LNCaP clone FGC (cell line): ENCODE measurements around the gene HDAC9.

ENCODE experiments used
- DNase-seq: peaks from one replicate; pipeline ENCODE4 v3.0.0-alpha.2; 2011; ENCODE audit warnings: low read depth
- H3K4me3 ChIP-seq: 2 replicates; pipeline ENCODE4 v1.5.1; 2011; ENCODE audit warnings: mild to moderate bottlenecking, low read depth, low read length, control low read depth
- TF ChIP-seq, protein P1 (sequence below): IDR thresholded peaks from 2 replicates; pipeline ENCODE4 v1.5.1; 2012; ENCODE audit warnings: mild to moderate bottlenecking; ENCODE audit not compliant: control insufficient read depth, insufficient read depth; ENCODE audit errors: extremely low read depth

The HDAC9 gene

DNA sequence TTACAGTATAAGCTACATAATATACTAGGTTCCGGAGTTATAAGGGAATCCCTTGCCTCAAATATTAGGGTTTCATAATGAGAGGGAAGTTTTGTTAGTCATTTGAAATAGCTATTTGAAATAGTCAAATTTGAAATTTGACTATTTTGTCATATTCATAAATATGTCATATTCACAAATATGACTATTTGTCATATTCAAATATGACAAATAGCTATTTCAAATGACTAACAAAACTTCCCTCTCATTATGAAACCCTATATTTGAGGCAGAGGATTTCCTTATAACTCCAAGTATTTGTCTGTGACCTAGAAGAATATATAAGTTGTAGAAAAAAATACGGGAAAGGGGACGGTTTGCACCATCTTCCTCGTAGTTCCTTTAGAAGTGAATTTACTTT lies 76.6 kb downstream of the HDAC9 start:
- no peak overlapping the region for H3K4me3 ChIP-seq
- DNase-seq, result no peak
- TF ChIP-seq, protein P1, sequence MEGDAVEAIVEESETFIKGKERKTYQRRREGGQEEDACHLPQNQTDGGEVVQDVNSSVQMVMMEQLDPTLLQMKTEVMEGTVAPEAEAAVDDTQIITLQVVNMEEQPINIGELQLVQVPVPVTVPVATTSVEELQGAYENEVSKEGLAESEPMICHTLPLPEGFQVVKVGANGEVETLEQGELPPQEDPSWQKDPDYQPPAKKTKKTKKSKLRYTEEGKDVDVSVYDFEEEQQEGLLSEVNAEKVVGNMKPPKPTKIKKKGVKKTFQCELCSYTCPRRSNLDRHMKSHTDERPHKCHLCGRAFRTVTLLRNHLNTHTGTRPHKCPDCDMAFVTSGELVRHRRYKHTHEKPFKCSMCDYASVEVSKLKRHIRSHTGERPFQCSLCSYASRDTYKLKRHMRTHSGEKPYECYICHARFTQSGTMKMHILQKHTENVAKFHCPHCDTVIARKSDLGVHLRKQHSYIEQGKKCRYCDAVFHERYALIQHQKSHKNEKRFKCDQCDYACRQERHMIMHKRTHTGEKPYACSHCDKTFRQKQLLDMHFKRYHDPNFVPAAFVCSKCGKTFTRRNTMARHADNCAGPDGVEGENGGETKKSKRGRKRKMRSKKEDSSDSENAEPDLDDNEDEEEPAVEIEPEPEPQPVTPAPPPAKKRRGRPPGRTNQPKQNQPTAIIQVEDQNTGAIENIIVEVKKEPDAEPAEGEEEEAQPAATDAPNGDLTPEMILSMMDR, result no peak

DNA sequence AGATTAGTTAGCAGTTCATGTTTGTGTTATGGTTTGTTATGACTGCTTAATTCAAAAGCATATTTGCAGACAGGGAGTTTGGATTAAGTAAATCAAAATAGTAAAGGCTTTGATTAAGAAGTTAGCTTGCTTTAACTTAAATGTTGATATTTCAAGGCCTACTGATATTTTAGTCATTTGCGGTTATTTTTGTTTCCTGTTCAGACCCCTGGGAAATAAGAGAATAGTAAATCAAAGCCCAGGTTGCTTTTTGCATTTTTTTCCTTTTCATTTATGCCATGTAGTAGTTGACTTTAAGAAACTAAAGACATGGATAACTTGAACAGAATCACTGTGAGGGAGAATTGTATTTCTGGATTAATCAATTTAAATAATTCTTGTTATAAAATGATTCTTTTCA lies 77.3 kb downstream of the HDAC9 start:
- H3K4me3 ChIP-seq, result no peak overlapping the region
- TF ChIP-seq, protein P1, result no peak

DNA sequence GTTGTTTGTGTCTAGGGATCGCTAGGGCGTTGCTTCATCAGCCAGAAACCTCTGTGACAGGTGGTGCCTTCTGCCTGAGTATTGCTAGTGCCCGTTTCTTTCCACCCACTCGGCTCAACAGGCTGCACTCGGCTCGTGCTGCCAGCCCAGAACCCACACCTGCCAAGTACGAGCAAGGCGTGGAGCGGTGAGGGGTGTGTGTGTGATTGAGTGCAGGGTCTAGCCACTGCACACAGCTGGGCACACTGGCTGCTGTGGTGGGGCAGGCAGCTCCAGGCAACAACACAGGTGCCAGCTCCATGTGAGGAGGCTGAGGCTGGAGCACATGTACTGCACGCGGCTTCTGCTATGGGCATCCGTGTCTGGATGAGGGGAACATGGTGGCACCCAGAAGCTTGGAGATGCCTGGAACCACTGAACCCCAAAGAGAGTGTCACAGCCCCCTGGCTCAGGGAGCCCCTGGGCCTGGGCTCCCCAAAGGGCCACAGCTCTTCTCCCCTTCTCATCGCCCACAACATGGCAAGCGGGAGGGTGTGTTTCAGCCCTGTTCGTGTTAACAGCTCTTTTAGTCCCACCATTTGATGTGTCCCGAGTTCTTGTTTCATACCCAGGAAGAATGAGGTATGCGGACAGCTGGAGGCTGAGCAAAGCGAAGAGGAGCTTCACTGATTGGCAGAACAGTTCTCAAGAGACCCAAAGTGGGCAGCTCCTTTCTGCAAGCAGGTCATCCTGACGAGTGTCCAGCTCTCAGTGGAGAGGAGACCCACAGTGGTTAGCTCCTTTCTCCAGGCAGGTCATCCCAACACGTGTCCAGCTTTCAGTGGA lies 78.1 kb downstream of the HDAC9 start:
- TF ChIP-seq, protein P1, result no peak
- H3K4me3 ChIP-seq, result no peak overlapping the region
- DNase-seq, result no peak

More for the DNA sequence above, 77.3 kb downstream of the HDAC9 start:
- no peak for DNase-seq

DNA sequence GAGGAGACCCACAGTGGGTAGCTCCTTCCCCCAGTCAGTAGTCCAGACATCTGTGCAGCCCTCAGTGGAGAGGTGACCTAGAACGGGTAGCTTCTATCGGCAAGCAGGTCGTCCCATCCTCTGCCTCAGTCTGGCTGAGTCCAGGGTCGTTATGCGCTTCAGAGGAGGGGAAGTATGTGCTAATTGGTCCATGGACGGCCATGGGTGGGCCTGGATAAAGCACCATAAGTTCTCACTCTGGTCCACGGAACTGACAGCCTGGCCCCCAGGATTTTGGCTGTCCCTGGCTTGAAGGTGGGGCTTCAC lies 78.6 kb downstream of the HDAC9 start:
- no peak for DNase-seq
- H3K4me3 ChIP-seq, result no peak overlapping the region

DNA sequence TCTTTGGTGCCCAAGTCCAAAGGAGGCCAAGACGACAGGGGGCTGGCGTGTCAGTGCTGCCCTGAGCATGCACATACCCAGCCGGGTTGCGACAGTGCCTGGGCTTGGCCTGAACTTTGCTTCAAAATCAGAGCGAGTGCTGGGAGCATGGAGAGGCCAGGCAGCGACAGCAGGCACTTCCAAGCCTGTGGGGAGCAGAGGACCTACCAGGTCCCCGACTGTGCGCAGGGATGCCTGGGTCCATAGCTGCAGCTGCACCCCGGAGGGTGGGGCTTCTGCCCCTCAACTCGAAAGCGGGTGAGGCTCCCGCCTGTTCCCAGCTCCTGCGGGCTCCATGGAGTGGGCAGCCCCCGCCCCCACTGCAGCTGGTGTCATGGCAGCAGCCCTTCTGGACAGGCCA lies 79.1 kb downstream of the HDAC9 start:
- H3K4me3 ChIP-seq, result no peak overlapping the region
- DNase-seq, result no peak
- TF ChIP-seq, protein P1, result no peak

More for the DNA sequence above, 78.6 kb downstream of the HDAC9 start:
- TF ChIP-seq, protein P1, result no peak

DNA sequence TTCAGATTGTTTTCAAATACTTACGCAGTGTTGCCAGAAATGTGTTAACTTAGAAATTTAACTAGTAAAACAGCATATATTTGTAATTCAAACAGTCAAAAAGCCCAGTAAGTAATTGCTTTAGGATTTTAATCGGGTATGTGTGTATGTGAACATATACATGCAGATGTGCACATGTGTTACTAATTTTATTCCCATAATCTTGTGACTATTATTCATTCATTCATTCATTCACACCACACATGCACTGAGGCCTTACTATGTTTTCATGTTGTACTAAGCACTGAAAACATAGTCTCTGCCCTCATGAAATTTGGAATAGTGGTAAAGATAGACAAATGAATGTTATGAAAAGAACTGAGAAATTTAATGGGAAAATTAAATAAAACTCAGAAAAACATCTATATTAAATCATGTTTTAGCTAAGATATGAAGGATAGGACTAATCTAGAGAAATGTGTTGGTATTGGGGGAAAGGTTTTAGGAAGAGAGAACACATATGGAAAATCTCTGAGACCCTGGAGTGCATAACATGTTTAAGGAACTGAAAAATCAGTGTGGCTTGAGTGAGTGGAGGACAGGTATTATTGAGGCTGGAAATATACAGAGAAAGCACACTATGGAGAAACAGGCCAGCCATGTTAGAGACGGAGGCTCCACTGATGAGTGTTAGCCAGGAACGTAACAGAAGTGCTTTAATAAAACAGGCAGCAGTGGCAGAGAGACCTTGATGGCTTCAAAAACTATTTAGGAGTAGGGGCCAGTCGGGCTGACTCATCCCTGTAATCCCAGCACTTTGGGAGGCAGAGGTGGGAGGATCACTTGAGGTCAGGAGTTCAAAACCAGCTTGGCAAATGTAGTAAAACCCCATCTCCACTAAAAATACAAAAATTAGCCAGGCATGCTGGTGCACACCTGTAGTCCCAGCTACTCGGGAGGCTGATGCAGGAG lies 80.3 kb downstream of the HDAC9 start:
- TF ChIP-seq, protein P1, result no peak
- no peak overlapping the region for H3K4me3 ChIP-seq
- DNase-seq, result no peak
